Measurements from ENCODE around the gene OPRM1. TPM values are rescaled to one million over a fixed set of nuclear protein-coding genes. Genes with fewer than 3 reads are reported as not detected.

The OPRM1 gene
- total and polyA plus RNA-seq, 4 donors = not detected

GRCh38 chr6:154099211-154099610 lies 60.2 kb downstream of the OPRM1 start:
- no peak for DNase-seq (ENCODE audit: low spot score)
- no peak for TF ChIP-seq NR2F2 (IDR thresholded peaks at IDR 0.05)
- no peak for TF ChIP-seq GABPA (IDR thresholded peaks at IDR 0.05 in 1 of 2, conservative IDR thresholded peaks at IDR 0.05 in 1 of 2)
- no peak for TF ChIP-seq FOXA1 (IDR thresholded peaks at IDR 0.05)
- TF ChIP-seq YY1 (IDR thresholded peaks at IDR 0.05) = no peak
- no peak for TF ChIP-seq TAF1 (conservative IDR thresholded peaks at IDR 0.05)
- TF ChIP-seq SP1 (IDR thresholded peaks at IDR 0.05) = no peak
- no peak for TF ChIP-seq HNF4A (conservative IDR thresholded peaks at IDR 0.05)
- TF ChIP-seq, protein P1, sequence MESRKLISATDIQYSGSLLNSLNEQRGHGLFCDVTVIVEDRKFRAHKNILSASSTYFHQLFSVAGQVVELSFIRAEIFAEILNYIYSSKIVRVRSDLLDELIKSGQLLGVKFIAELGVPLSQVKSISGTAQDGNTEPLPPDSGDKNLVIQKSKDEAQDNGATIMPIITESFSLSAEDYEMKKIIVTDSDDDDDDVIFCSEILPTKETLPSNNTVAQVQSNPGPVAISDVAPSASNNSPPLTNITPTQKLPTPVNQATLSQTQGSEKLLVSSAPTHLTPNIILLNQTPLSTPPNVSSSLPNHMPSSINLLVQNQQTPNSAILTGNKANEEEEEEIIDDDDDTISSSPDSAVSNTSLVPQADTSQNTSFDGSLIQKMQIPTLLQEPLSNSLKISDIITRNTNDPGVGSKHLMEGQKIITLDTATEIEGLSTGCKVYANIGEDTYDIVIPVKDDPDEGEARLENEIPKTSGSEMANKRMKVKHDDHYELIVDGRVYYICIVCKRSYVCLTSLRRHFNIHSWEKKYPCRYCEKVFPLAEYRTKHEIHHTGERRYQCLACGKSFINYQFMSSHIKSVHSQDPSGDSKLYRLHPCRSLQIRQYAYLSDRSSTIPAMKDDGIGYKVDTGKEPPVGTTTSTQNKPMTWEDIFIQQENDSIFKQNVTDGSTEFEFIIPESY (IDR thresholded peaks at IDR 0.05) = no peak
- TF ChIP-seq FOXA2 (IDR thresholded peaks at IDR 0.05) = no peak
- TF ChIP-seq ATF3 (IDR thresholded peaks at IDR 0.05) = no peak
- TF ChIP-seq CTCF (IDR thresholded peaks at IDR 0.05; ENCODE audit: low read depth, low read length, missing input control) = no peak
- TF ChIP-seq MAX (IDR thresholded peaks at IDR 0.05) = no peak
- TF ChIP-seq, protein P2, sequence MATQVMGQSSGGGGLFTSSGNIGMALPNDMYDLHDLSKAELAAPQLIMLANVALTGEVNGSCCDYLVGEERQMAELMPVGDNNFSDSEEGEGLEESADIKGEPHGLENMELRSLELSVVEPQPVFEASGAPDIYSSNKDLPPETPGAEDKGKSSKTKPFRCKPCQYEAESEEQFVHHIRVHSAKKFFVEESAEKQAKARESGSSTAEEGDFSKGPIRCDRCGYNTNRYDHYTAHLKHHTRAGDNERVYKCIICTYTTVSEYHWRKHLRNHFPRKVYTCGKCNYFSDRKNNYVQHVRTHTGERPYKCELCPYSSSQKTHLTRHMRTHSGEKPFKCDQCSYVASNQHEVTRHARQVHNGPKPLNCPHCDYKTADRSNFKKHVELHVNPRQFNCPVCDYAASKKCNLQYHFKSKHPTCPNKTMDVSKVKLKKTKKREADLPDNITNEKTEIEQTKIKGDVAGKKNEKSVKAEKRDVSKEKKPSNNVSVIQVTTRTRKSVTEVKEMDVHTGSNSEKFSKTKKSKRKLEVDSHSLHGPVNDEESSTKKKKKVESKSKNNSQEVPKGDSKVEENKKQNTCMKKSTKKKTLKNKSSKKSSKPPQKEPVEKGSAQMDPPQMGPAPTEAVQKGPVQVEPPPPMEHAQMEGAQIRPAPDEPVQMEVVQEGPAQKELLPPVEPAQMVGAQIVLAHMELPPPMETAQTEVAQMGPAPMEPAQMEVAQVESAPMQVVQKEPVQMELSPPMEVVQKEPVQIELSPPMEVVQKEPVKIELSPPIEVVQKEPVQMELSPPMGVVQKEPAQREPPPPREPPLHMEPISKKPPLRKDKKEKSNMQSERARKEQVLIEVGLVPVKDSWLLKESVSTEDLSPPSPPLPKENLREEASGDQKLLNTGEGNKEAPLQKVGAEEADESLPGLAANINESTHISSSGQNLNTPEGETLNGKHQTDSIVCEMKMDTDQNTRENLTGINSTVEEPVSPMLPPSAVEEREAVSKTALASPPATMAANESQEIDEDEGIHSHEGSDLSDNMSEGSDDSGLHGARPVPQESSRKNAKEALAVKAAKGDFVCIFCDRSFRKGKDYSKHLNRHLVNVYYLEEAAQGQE (IDR thresholded peaks at IDR 0.05) = no peak
- TF ChIP-seq EGR1 (IDR thresholded peaks at IDR 0.05; ENCODE audit: low read depth in 2 of 2) = no peak
- no peak for TF ChIP-seq RXRA (IDR thresholded peaks at IDR 0.05)
- no peak for TF ChIP-seq JUND (IDR thresholded peaks at IDR 0.05)
- TF ChIP-seq HNF4G (IDR thresholded peaks at IDR 0.05) = no peak
- TF ChIP-seq RAD21 (IDR thresholded peaks at IDR 0.05) = no peak
- no peaks in the 10 kb centered on the region for H3K36me3 ChIP-seq (ENCODE audit: control insufficient read depth in 4 of 4, insufficient read depth in 3 of 4, low read depth in 1 of 4, low read length in 3 of 4)
- no peak overlapping the region for H3K9ac ChIP-seq (ENCODE audit: low read depth in 1 of 2, low read length in 2 of 2)
- no peak overlapping the region for H3K27ac ChIP-seq (ENCODE audit: low read depth in 1 of 2, low read length in 2 of 2)
- H3K9me3 ChIP-seq (ENCODE audit: control insufficient read depth in 4 of 4, low read length in 3 of 4) = no peaks in the 10 kb centered on the region
- H3K4me3 ChIP-seq (ENCODE audit: low read depth in 1 of 3, low read length in 3 of 3) = no peak overlapping the region
- no peaks in the 10 kb centered on the region for H3K4me1 ChIP-seq (ENCODE audit: control insufficient read depth in 4 of 4, insufficient read depth in 4 of 4, low read length in 3 of 4)
- WGBS = 82% methylated on average over 4 of the region's 4 CpGs
- peaks cover 0 to 3% (median 0%) of the 10 kb centered on the region in 4 donors for H3K27me3 ChIP-seq (ENCODE audit: control insufficient read depth in 4 of 4, insufficient read depth in 4 of 4, low read length in 3 of 4)

Data from liver (tissue), 9 donors.